GM10266 (cell line): ENCODE data around the gene SEPTIN2.
"Not testable (repeated sequence)": the region's sequence is repeated elsewhere in the genome, so short reads cannot be mapped to it uniquely, and the experiment has no call there.

Experiments used
- DNase-seq: peaks from one replicate; pipeline ENCODE4 v3.0.0; 2012; ENCODE audit errors: extremely low spot score
- TF ChIP-seq, protein P1 (sequence below): IDR thresholded peaks from 2 replicates; pipeline ENCODE4 v1.5.1; 2012; ENCODE audit warnings: mild to moderate bottlenecking, low read depth; ENCODE audit not compliant: control insufficient read depth, insufficient read depth; ENCODE audit errors: missing control alignments

The SEPTIN2 gene

GRCh38 chr2:241271706-241272302 is 43.9 kb upstream of the SEPTIN2 start:
- TF ChIP-seq, protein P1, sequence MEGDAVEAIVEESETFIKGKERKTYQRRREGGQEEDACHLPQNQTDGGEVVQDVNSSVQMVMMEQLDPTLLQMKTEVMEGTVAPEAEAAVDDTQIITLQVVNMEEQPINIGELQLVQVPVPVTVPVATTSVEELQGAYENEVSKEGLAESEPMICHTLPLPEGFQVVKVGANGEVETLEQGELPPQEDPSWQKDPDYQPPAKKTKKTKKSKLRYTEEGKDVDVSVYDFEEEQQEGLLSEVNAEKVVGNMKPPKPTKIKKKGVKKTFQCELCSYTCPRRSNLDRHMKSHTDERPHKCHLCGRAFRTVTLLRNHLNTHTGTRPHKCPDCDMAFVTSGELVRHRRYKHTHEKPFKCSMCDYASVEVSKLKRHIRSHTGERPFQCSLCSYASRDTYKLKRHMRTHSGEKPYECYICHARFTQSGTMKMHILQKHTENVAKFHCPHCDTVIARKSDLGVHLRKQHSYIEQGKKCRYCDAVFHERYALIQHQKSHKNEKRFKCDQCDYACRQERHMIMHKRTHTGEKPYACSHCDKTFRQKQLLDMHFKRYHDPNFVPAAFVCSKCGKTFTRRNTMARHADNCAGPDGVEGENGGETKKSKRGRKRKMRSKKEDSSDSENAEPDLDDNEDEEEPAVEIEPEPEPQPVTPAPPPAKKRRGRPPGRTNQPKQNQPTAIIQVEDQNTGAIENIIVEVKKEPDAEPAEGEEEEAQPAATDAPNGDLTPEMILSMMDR, result no peak
- peak; percentile 76 for DNase-seq

DNA sequence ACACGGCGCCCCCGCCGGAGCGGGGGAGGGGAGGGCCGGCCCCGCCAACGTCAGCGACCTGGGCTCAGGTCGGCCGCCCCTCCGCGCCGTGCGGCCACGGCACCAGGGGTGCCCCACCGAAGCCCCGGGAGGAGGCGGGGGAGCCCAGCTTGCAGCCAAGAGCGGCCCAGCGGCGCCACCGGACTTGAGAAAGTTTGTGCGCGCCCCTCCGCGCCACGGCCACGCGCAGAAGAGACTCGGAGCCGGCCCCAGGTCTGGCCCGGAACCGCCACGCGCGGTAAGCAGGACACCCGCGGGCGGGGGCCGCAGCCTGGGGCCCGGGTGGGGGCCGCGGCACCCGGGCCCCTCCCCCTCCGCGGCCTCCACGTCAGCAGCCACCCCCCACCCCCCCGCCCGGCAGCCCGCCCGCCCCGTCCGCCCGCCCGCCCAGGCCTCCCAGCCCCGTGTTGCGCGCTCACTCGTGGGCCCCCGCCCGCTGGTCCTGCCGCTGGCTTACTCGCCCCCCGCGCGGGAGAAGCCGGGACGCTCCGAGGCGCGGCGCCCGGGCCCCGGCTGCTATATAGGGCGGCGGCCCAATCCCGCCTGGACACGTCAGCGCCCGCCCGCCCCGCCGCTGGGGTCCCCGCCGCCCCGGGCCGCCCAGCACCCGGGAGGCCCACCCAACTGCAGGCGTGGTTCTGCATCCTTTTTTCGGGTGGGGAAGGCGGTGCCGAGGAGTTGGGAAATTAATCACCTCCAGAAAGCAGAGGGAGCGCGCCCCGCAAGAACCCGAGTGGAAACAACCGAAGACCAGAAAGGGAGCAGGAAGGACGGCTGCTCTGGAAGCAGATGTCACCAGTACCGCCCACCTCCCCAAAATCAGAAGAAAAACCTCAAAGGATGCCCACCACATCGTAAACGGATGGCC is 43.2 kb upstream of the SEPTIN2 start:
- TF ChIP-seq, protein P1, result no peak

DNA sequence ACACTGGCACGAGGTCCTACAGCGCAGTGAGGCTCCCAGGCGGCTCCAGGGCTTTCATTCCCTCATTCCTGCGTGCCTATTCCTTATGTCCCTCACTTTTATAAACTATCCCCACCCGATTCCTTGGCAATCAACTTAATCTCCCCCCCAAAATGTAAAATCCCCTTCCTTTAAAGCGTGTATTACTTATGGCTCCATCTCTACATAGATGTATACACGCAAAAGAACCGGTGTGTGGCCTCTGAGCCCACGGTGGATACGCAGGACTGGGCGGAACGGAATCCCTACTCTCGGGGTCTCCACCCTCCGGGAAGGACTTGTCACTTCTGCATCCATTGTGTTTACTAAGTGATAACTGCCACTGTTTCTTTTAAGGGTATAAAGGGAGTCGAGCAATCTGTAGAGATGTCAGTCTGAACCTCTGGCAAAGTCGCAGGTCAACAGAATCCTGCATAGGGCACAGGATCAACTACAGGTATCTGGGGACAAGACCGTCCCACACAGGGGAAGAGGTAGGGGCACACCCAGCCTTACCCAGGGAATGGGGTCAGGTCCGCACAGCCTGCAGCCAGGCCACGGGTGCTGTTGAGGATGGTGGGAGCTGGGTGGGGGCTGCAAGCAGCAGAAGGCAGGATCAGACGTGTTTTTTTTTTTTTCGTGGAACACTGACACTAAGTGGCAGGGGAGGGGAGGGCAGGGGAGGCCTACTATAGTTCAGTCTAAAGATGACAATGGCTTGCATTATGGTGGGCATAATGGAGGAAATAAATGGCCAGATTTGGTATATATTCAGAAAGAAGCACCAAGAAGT is 42.3 kb upstream of the SEPTIN2 start:
- TF ChIP-seq, protein P1, result no peak
- DNase-seq, result no peak

More for the DNA sequence above, 43.2 kb upstream of the SEPTIN2 start:
- DNase-seq, result peak; percentile 88

DNA sequence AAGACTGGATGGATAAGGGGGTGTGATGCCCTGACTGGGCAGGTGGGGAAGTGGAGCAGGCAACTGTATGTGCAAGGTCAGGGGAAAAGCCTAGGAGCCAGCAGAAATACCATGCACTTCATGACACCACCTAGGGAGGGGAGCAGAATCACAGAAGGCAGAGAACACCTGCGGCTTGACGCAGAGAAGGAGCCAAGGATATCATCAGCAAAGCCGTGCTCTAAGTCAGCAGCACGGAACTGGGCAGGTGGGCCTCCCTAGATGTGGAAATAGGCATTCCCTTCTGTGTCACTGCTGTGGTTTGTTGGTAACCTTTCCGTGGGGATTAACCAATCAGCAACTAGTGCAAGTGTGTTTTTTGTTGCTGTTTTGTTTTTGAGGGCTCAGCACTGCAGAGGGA is 41.6 kb upstream of the SEPTIN2 start:
- no peak for DNase-seq
- TF ChIP-seq, protein P1, result no peak

GRCh38 chr2:241275504-241275903 is 40.2 kb upstream of the SEPTIN2 start:
- TF ChIP-seq, protein P1, result no peak
- no peak for DNase-seq

DNA sequence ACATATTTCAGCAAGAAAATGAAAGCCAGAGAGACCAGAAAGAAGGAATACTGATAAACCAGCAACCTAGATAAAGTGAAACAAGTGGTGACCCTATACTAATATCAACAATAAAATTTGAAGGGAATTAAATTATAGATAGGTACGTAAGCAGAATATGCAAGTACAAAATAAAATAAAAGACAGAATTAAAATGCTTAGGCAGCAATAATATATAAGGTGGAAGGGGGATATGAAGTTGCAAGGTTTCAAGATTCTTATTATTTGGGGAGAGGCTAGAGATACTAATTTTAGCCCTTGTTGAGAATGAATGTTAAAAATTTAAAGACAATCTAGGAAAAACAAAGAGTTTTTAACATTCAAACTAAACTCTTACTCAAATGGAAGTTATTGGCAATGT is 39.8 kb upstream of the SEPTIN2 start:
- DNase-seq, result no peak
- TF ChIP-seq, protein P1, result no peak

- not testable (repeated sequence) for DNase-seq
These were observed 37.4 kb upstream of the SEPTIN2 start for GRCh38 chr2:241278306-241278705.
